Thyroid gland (tissue), 4 donors: ENCODE data around the gene ARMC2.

ENCODE experiments used
- CTCF ChIP-seq, 6 experiments: fragments of 200-600 bp in 3 of 6; fragments of 450-650 bp in 3 of 6; sonication (generic) in 3 of 6; IDR thresholded peaks; one replicate each; pipeline ENCODE4 v1.5.1; 2016 to 2019; ENCODE audit warnings: antibody characterized with exemption in 6 of 6, mild to moderate bottlenecking in 2 of 6, inconsistent platforms in 1 of 6, moderate library complexity in 1 of 6
- POLR2A ChIP-seq, 2 donors: fragments of 450-650 bp; IDR thresholded peaks; one replicate each; pipeline ENCODE4 v1.6.1; 2017; ENCODE audit warnings: antibody characterized with exemption in 2 of 2, mild to moderate bottlenecking in 2 of 2, moderate library complexity in 1 of 2

- TF ChIP-seq POLR2A (IDR thresholded peaks at IDR 0.05) (no peak), CTCF (IDR thresholded peaks at IDR 0.05) (peak in 2 of 6 experiments; percentile 32 to 34)
These were observed 10.0 kb upstream of the ARMC2 start for GRCh38 chr6:108838101-108838717.
